Transverse colon (tissue), 4 donors: ENCODE results near the gene DNAJB8. TPM values are rescaled to one million over a fixed set of nuclear protein-coding genes. Genes with fewer than 3 reads are reported as not detected.
A peak's percentile ranks its signal among the peaks of the same experiment; 100 is the strongest.

ENCODE experiments used
- DNase-seq: peaks from one replicate; pipeline ENCODE4 v3.0.0-alpha.2; 2019
- H3K27ac ChIP-seq, 4 donors: fragments of 200-600 bp; sonication (generic); 2 replicates each; pipeline ENCODE4 v1.5.1; 2016 to 2018; ENCODE audit warnings: inconsistent platforms in 4 of 4
- H3K27me3 ChIP-seq: fragments of 200-600 bp; sonication (generic); 2 replicates; pipeline ENCODE4 v1.5.1; 2017; ENCODE audit warnings: inconsistent platforms
- H3K36me3 ChIP-seq, 4 donors: fragments of 200-600 bp; sonication (generic); 2 replicates each; pipeline ENCODE4 v1.5.1; 2017 to 2019; ENCODE audit warnings: inconsistent platforms in 4 of 4
- H3K4me1 ChIP-seq, 4 donors: fragments of 200-600 bp; sonication (generic); 2 replicates each; pipeline ENCODE4 v1.5.1; 2017 to 2020; ENCODE audit warnings: inconsistent platforms in 4 of 4
- H3K4me3 ChIP-seq, 4 donors: fragments of 200-600 bp; sonication (generic); 1 replicate in 1 of 4; 2 replicates in 3 of 4; pipeline versions ENCODE4 v1.5.1 to v1.6.1; 2017 to 2019; ENCODE audit warnings: inconsistent platforms in 4 of 4
- H3K9me3 ChIP-seq, 2 donors: fragments of 200-600 bp; sonication (generic); 2 replicates each; pipeline ENCODE4 v1.5.1; 2017 to 2019; ENCODE audit warnings: inconsistent platforms in 2 of 2
- EP300 ChIP-seq: sonication (generic); formaldehyde crosslinking; IDR thresholded peaks from one replicate; pipeline ENCODE4 v1.6.1; 2017; ENCODE audit warnings: antibody characterized with exemption, low read depth
- POLR2A ChIP-seq: fragments of 450-650 bp; IDR thresholded peaks from one replicate; pipeline ENCODE4 v1.6.1; 2016; ENCODE audit warnings: antibody characterized with exemption, mild to moderate bottlenecking, moderate library complexity
- POLR2AphosphoS5 ChIP-seq, 3 donors: sonication (generic); formaldehyde crosslinking; IDR thresholded peaks; one replicate each; pipeline ENCODE4 v1.6.1; 2016; ENCODE audit warnings: antibody characterized with exemption in 3 of 3
- WGBS, 2 donors: methylation state at CpG; one replicate each; pipeline ENCODE4 v1.1.5; 2018; ENCODE audit warnings: low coverage in 1 of 2; 5-methylcytosine and 5-hydroxymethylcytosine counted together
- in situ Hi-C, 4 donors: fragments of 200-750 bp; cut with MboI; loops; one replicate each; pipeline versions ENCODE4 v1.15.0 to v1.15.1; 2017; ENCODE audit warnings: low sequenced_read_pairs in 3 of 4, low pct_ligation_motif_present in 1 of 4, low pct_unique_long_range_greater_than_20kb in 1 of 4
- intact Hi-C: fragments of 100-400 bp; cut with DNase I; formaldehyde crosslinking; loops from one replicate; pipeline ENCODE4 v1.15.1; 2023; ENCODE audit warnings: low total_unique reads
- total RNA-seq, 4 donors: library from RNA; depleted of rRNA; stranded (reverse); fragments of >200 nt; gene quantifications; one replicate each; pipeline ENCODE4 v1.1.0, GENCODE V29; 2016
- TF ChIP-seq, protein P1 (sequence below), 5 experiments: fragments of 200-600 bp in 3 of 5; fragments of 450-650 bp in 2 of 5; sonication (generic) in 3 of 5; IDR thresholded peaks; 1 replicate in 2 of 5; 2 replicates in 3 of 5; pipeline ENCODE4 v1.5.1; 2016 to 2017; ENCODE audit warnings: antibody characterized with exemption in 5 of 5, inconsistent platforms in 3 of 5, mild to moderate bottlenecking in 2 of 5, moderate library complexity in 1 of 5

The DNAJB8 gene
- total RNA-seq, 4 donors from 2014 or later, result not detected

DNA sequence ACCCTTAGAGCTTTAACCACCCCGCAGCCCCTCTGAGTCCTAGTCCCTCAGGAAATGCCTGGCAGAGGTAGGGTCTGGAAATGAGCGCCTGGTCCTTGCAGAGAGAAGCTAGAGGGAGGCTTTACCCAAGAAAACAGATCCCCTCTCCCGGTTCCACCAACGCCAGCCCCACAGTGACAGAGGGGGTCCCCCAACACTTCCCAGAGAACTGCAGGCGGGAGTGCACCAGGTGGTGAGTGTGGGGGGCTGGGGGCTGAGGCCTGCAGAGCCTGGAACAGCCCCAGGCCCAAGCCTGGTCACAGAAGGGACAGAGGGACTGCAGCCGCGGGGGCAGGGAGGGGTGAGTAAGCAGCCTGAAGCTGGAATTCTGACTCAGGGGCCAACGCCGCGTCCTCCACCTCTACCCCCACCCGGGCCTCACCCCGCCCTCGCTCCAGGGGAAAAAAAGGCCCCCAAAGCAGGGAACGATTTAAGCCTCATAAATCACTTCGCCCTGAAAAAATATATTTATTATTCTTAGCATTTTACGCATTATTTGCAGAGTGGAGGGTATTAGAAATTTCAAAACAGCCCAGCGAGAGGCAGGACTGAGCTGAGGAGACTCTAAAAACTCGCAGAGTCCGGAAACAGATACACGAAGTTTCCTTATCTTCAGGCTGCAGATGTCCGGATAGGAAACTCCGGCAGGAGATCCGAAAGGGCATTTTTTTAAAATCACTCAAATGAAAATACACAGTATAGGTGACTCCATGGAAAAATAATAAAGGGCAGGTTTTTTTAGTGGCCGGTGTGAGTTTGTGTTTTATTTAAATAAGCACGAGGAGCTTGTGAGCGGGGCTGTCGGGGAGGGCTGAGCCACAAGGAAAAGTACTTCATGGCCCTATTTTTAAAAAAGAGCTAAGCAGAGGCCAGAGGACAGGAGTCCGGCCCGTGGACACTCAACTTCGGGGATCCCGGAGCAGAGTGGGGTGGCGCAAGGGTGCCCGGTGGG is 16.3 kb upstream of the DNAJB8 start:
- no peak for TF ChIP-seq POLR2A
- TF ChIP-seq, protein P1, sequence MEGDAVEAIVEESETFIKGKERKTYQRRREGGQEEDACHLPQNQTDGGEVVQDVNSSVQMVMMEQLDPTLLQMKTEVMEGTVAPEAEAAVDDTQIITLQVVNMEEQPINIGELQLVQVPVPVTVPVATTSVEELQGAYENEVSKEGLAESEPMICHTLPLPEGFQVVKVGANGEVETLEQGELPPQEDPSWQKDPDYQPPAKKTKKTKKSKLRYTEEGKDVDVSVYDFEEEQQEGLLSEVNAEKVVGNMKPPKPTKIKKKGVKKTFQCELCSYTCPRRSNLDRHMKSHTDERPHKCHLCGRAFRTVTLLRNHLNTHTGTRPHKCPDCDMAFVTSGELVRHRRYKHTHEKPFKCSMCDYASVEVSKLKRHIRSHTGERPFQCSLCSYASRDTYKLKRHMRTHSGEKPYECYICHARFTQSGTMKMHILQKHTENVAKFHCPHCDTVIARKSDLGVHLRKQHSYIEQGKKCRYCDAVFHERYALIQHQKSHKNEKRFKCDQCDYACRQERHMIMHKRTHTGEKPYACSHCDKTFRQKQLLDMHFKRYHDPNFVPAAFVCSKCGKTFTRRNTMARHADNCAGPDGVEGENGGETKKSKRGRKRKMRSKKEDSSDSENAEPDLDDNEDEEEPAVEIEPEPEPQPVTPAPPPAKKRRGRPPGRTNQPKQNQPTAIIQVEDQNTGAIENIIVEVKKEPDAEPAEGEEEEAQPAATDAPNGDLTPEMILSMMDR (IDR thresholded peaks at IDR 0.05), result no peak
- TF ChIP-seq EP300, result no peak
- TF ChIP-seq POLR2AphosphoS5 (IDR thresholded peaks at IDR 0.05), result no peak
- Histone ChIP-seq H3K27me3 (peaks cover 97% of the 10 kb centered on the region), H3K27ac (peak overlapping the region in 3 of 4 donors; percentile 10 to 48 (median 13)), H3K4me1 (peaks cover 8 to 21% (median 19%) of the 10 kb centered on the region in 4 donors), H3K9me3 (no peaks in the 10 kb centered on the region), H3K4me3 (no peak overlapping the region), H3K36me3 (no peaks in the 10 kb centered on the region)
- intact Hi-C loops, result no loop called here
- WGBS, 2 donors, result 9% methylated on average over 18 to 33 of the region's 33 CpGs
- in situ Hi-C loops, result loop anchor here in 2 of 4 donors (25.0 kb wide), 2 partner anchors 321 to 396 kb away; partner anchors contain the start of gene EEFSEC (in 1 of the 2)
- DNase-seq, result no peak

DNA sequence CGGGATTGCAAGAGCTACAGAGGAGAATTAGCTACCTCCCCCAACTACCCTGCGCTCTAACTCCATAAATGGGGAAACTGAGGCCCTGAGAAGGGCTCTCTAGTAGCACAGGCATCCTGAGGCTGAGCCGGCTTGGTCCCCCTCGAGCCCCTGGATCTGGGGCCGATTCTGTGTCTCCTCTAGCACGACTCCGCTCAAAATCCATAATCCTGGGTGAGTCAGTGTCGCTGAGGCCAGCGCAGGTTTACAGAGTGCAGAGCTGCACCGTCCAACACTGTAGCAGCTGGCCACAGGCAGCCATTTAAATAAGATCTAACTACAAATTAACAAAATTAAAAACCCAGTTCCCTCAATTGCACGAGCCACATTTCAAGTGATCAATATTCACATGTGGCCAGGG is 15.5 kb upstream of the DNAJB8 start:
- TF ChIP-seq EP300, result no peak
- no peak for TF ChIP-seq POLR2A
- TF ChIP-seq POLR2AphosphoS5 (IDR thresholded peaks at IDR 0.05), result no peak
- TF ChIP-seq, protein P1 (IDR thresholded peaks at IDR 0.05), result no peak
- Histone ChIP-seq H3K27me3 (peaks cover 96% of the 10 kb centered on the region), H3K9me3 (no peaks in the 10 kb centered on the region), H3K4me3 (no peak overlapping the region), H3K27ac (peak overlapping the region in 1 of 4 donors; percentile 28), H3K4me1 (peaks cover 0 to 13% (median 11%) of the 10 kb centered on the region in 4 donors), H3K36me3 (no peaks in the 10 kb centered on the region)
- intact Hi-C loops, result no loop called here
- in situ Hi-C loops, result loop anchor here in 2 of 4 donors (25.0 kb wide), 2 partner anchors 320 to 395 kb away; partner anchors contain the start of gene EEFSEC (in 1 of the 2)
- no peak for DNase-seq
- 25 to 49% methylated on average over 8 to 11 of the region's 11 CpGs for WGBS, 2 donors

DNA sequence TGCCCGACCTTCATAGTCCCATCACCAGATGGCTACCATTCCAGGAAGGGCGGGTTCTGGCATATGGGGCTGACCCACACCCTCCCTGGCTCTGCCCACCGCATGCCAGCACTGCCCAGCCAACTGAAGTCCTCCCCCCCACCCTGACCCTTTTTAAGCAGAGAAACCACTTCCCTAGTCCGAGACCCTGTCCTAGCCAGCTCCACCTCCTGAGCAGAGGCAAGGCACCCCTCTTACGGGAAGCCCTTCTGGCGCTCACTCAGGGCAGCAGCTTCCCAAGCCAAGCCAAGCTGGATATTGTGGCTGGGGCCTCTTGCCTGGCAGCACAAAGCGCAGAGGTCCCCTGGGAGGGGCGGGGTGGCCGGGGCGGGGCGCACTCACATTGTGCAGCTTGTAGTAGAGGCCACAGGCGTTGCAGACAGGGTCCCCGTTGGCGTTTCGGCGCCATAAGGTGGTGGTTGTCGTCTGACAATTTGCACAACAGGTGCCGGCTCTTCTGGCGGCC is 14.8 kb upstream of the DNAJB8 start:
- H3K4me1 ChIP-seq, result peaks cover 0 to 6% (median 4%) of the 10 kb centered on the region in 4 donors
- H3K27ac ChIP-seq, result peak overlapping the region in 1 of 4 donors; percentile 28
- intact Hi-C loops, result no loop called here
- peaks cover 96% of the 10 kb centered on the region for H3K27me3 ChIP-seq
- no peak overlapping the region for H3K4me3 ChIP-seq
- TF ChIP-seq EP300 (no peak), POLR2AphosphoS5 (IDR thresholded peaks at IDR 0.05) (no peak), POLR2A (no peak)
- TF ChIP-seq, protein P1 (IDR thresholded peaks at IDR 0.05), result no peak
- in situ Hi-C loops, result loop anchor here in 2 of 4 donors (25.0 kb wide), 2 partner anchors 319 to 394 kb away; partner anchors contain the start of gene EEFSEC (in 1 of the 2)
- no peaks in the 10 kb centered on the region for H3K36me3 ChIP-seq
- no peak for DNase-seq
- no peaks in the 10 kb centered on the region for H3K9me3 ChIP-seq
- 36 to 37% methylated on average over 2 to 12 of the region's 19 CpGs for WGBS, 2 donors
